Activated CD4-positive, alpha-beta memory T cell treated with anti-CD3 and anti-CD28 coated beads for 36 hours (primary cell): ENCODE results near the gene ACAP1. TPM values are rescaled to one million over a fixed set of nuclear protein-coding genes. Genes with fewer than 3 reads are reported as not detected.

Experiments
- CTCF ChIA-PET: fragments of 350-600 bp; sonication (Branson Sonifier 250); formaldehyde crosslinking; loops from one replicate; lab custom pipeline; 2021; ENCODE audit warnings: antibody characterized with exemption, inconsistent platforms; lab: Charles Lee
- POLR2A ChIA-PET: fragments of 350-600 bp; sonication (Branson Sonifier 250); formaldehyde crosslinking; loops from one replicate; lab custom pipeline; 2021; ENCODE audit warnings: antibody characterized with exemption; lab: Charles Lee
- DNase-seq: peaks from one replicate; pipeline ENCODE4 v3.0.0-alpha.2; 2020
- H3K27ac Mint-ChIP-seq: one replicate; pipeline ENCODE4 v1.8.0; 2021; ENCODE audit warnings: mixed read lengths
- H3K27me3 Mint-ChIP-seq: one replicate; pipeline ENCODE4 v1.8.0; 2021; ENCODE audit warnings: mixed read lengths
- H3K36me3 Mint-ChIP-seq: one replicate; pipeline ENCODE4 v1.8.0; 2021; ENCODE audit warnings: mixed read lengths
- H3K4me1 Mint-ChIP-seq: one replicate; pipeline ENCODE4 v1.8.0; 2021; ENCODE audit warnings: low read depth, mixed read lengths
- H3K4me3 Mint-ChIP-seq: one replicate; pipeline ENCODE4 v1.8.0; 2021; ENCODE audit warnings: mild to moderate bottlenecking, mixed read lengths
- H3K9me3 Mint-ChIP-seq: one replicate; pipeline ENCODE4 v1.8.0; 2021; ENCODE audit warnings: mixed read lengths
- intact Hi-C: fragments of 100-400 bp; cut with micrococcal nuclease; formaldehyde crosslinking; loops from one replicate; pipeline ENCODE4 v1.15.1; 2023
- total RNA-seq, 2 experiments: library from RNA; stranded (reverse); gene quantifications; one replicate each; pipeline ENCODE4 v1.2.3, GENCODE V29; 2021

The ACAP1 gene
- total RNA-seq, 2 experiments from 2014 or later: 391 to 405 TPM

DNA sequence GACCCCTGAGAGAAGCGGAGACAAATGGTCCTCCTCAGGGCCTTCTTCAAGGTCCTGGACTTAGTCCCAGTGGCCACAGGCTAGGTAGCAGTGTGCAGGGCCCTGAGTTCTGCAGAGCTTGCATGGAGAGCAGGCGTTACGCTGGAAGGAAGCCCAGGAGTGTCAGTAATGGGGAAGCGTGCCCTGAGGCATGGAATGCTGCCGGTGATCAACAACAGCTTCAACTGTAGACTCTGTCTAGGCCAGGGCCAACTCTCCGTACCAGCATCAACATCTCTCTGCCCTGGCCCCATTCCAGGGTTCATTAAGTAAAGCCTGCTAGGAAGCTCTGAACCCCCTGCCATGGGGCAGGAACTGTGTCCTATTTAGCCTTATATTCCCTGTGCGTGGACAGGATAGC lies 44.0 kb downstream of the ACAP1 start:
- intact Hi-C loops: no loop called here
- ChIA-PET CTCF (interaction anchor here (1.3 kb wide), 1 partner anchor 25 kb away, joined by 3 read pairs; no protein-coding TSS in a partner anchor), POLR2A (interaction anchor here (0.9 kb wide), 1 partner anchor 10 kb away, joined by 3 read pairs; no protein-coding TSS in a partner anchor)
- no peak for DNase-seq
- H3K4me1 Mint-ChIP-seq: peaks cover 6% of the 10 kb centered on the region
- no peak overlapping the region for H3K4me3 Mint-ChIP-seq
- H3K36me3 Mint-ChIP-seq: no peaks in the 10 kb centered on the region
- peaks cover 5% of the 10 kb centered on the region for H3K9me3 Mint-ChIP-seq
- H3K27me3 Mint-ChIP-seq: peaks cover 30% of the 10 kb centered on the region
- no peak overlapping the region for H3K27ac Mint-ChIP-seq

DNA sequence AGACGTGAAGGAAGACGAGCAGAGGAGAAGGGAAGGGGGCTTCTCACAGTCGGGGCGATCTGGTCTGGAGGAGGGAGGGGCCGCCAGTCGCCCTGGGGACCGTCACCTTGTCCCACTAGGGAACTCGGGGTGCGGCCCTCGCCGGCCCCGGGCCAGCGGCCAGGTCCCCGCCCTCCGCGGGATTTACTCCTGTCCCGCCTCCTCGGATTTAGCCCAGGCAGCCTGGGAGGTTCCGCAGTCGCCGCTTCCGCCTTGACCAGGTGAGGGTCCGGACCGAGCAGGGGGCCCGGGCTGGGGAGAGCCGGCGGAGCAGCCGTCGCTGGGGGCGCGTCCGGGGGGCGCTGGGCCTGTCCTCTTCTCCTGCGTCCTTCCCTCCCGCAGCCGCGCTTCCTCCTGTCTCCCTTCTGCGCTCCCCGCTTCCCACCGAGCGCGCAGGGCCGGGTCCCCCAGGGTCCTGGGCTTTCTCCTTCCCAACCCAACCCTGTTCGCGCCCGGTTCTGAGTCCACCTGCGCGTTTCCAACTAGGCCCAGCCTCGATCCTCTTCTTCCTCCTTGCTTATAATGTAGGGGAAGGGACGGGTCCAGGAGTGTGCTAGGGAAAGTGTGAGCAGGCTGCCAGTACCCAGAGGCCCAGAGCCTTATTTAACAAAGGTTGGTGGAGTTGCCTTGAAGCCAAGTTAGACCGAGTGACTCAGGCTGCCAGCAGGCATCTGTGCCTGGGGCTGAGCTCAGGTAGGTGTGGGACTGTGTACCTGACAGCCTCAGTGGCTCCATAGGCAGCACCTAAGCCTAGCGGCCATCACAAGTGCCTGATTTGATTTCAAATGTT lies 44.7 kb downstream of the ACAP1 start, which contains the start of gene TNK1:
Gene TNK1 (plus strand): TSS at position 235 of the 829 bp plus-strand sequence. CDS start 1,838 bp downstream, outside the sequence.
- H3K9me3 Mint-ChIP-seq: peaks cover 5% of the 10 kb centered on the region
- H3K27ac Mint-ChIP-seq: no peak within 1 kb of the TSS

DNA sequence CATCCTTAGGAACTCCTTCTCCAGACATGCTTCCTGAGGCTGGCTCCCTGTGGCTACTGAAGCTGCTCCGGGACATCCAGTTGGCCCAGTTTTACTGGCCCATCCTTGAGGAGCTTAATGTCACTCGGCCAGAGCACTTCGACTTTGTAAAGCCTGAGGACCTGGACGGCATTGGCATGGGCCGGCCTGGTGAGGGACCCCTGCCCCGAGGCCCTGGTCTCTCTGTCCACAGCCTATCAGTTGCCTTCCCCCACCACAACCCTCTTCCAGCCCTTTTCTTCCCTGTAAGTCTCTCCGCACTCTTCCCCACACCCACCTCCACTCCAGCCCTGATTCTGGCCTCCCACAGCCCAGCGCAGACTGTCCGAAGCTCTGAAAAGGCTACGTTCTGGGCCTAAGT lies 46.6 kb downstream of the ACAP1 start:
- CTCF ChIA-PET: interaction anchor here (0.7 kb wide), 1 partner anchor 21 kb away, joined by 3 read pairs; the partner anchor contains the start of gene TMEM256
- Mint-ChIP-seq H3K4me1 (peaks cover 6% of the 10 kb centered on the region), H3K4me3 (peak overlapping the region; percentile 3), H3K36me3 (no peaks in the 10 kb centered on the region), H3K27me3 (peaks cover 29% of the 10 kb centered on the region), H3K9me3 (peaks cover 5% of the 10 kb centered on the region), H3K27ac (no peak overlapping the region)
- intact Hi-C loops: no loop called here
- DNase-seq: no peak
- POLR2A ChIA-PET: interaction anchor here (1.0 kb wide), 1 partner anchor 131 kb away, joined by 3 read pairs; no protein-coding TSS in a partner anchor

More for the DNA sequence above, 44.7 kb downstream of the ACAP1 start, which contains the start of gene TNK1:
- POLR2A ChIA-PET: interaction anchor here (0.9 kb wide), 1 partner anchor 10 kb away, joined by 3 read pairs; no protein-coding TSS in a partner anchor
- no peak for DNase-seq
- Mint-ChIP-seq H3K4me1 (peaks cover 6% of the 10 kb centered on the region), H3K36me3 (no peaks in the 10 kb centered on the region), H3K27me3 (peaks cover 30% of the 10 kb centered on the region), H3K4me3 (no peak within 1 kb of the TSS)
- CTCF ChIA-PET: interaction anchor here (1.3 kb wide), 1 partner anchor 25 kb away, joined by 3 read pairs; no protein-coding TSS in a partner anchor
- intact Hi-C loops: no loop called here

DNA sequence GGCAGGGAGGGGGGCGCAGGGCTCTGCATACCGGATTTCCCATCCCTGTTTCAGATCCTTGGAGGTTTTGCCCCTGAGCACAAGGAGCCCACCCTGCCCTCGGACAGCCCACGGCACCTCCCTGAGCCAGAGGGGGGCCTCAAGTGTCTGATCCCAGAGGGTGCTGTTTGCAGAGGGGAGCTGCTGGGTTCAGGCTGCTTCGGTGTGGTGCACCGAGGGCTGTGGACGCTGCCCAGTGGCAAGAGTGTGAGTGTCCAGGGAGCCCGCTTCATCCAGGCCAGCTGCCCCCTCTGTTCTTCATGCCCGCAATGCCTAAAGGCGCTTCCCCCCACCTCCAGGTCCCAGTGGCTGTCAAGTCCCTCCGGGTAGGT lies 47.0 kb downstream of the ACAP1 start:
- Mint-ChIP-seq H3K27me3 (peaks cover 29% of the 10 kb centered on the region), H3K9me3 (peaks cover 5% of the 10 kb centered on the region), H3K36me3 (no peaks in the 10 kb centered on the region), H3K4me3 (peak overlapping the region; percentile 17), H3K27ac (no peak overlapping the region), H3K4me1 (peaks cover 6% of the 10 kb centered on the region)
- ChIA-PET POLR2A (interaction anchor here (0.5 to 1.0 kb wide), 2 partner anchors 130 to 297 kb away, joined by 3 read pairs; no protein-coding TSS in a partner anchor), CTCF (interaction anchor here (0.7 kb wide), 1 partner anchor 20 kb away, joined by 3 read pairs; the partner anchor contains the start of gene TMEM256)
- intact Hi-C loops: no loop called here
- DNase-seq: no peak

GRCh38 chr17:7383742-7384488 lies 47.6 kb downstream of the ACAP1 start:
- H3K9me3 Mint-ChIP-seq: peaks cover 5% of the 10 kb centered on the region
- ChIA-PET POLR2A (interaction anchor here (0.5 to 0.8 kb wide), 3 partner anchors 20 to 296 kb away, joined by 3 to 4 read pairs (median 3); partner anchors contain the start of gene TMEM256), CTCF (interaction anchor here (0.7 to 1.6 kb wide), 5 partner anchors 12 to 88 kb away, joined by 3 to 4 read pairs (median 3); partner anchors contain the start of gene TMEM256)
- H3K36me3 Mint-ChIP-seq: no peaks in the 10 kb centered on the region
- peaks cover 29% of the 10 kb centered on the region for H3K27me3 Mint-ChIP-seq
- DNase-seq: peak; percentile 84
- H3K27ac Mint-ChIP-seq: peak overlapping the region; percentile 61
- intact Hi-C loops: no loop called here
- H3K4me1 Mint-ChIP-seq: peaks cover 6% of the 10 kb centered on the region
- peak overlapping the region; percentile 74 for H3K4me3 Mint-ChIP-seq

- intact Hi-C loops: no loop called here
- Mint-ChIP-seq H3K27ac (peak overlapping the region; percentile 61), H3K4me1 (peaks cover 9% of the 10 kb centered on the region), H3K4me3 (peak overlapping the region; percentile 74), H3K9me3 (no peaks in the 10 kb centered on the region), H3K36me3 (peaks cover 3% of the 10 kb centered on the region), H3K27me3 (peaks cover 23% of the 10 kb centered on the region)
- no peak for DNase-seq
- ChIA-PET CTCF (interaction anchor here (0.9 to 1.6 kb wide), 4 partner anchors 12 to 88 kb away, joined by 3 to 4 read pairs (median 3); partner anchors contain the start of gene TMEM256), POLR2A (interaction anchor here (0.7 to 0.8 kb wide), 2 partner anchors 20 to 36 kb away, joined by 3 to 4 read pairs; partner anchors contain the start of gene TMEM256)
Observed at GRCh38 chr17:7384489-7385081, 48.3 kb downstream of the ACAP1 start.

DNA sequence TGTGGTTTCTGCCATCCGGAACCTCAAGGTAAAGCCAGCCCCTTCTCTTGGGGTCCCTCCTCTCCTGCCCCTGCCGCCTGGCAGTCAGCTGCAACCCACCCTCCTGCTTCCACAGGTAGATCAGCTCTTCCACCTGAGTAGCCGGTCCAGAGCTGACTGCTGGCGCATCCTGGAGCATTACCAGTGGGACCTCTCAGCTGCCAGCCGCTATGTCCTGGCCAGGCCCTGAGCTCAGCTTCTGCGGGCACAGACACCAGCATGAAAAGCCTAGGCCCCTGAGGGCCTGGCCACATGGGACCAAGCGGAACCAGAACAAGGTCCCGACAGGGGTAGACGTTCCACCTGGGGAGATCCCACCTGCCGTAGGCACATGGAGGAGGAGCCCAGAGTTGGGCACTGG lies 52.5 kb downstream of the ACAP1 start:
- H3K4me3 Mint-ChIP-seq: no peak overlapping the region
- ChIA-PET CTCF (interaction anchor here (1.6 kb wide), 1 partner anchor 33 kb away, joined by 9 read pairs; no protein-coding TSS in a partner anchor), POLR2A (interaction anchor here (0.6 to 1.4 kb wide), 3 partner anchors 13 to 59 kb away, joined by 3 to 4 read pairs (median 3); partner anchors contain the start of gene TMEM256)
- H3K27ac Mint-ChIP-seq: no peak overlapping the region
- no peaks in the 10 kb centered on the region for H3K9me3 Mint-ChIP-seq
- peaks cover 28% of the 10 kb centered on the region for H3K4me1 Mint-ChIP-seq
- intact Hi-C loops: no loop called here
- H3K36me3 Mint-ChIP-seq: peaks cover 28% of the 10 kb centered on the region
- H3K27me3 Mint-ChIP-seq: no peaks in the 10 kb centered on the region
- no peak for DNase-seq

DNA sequence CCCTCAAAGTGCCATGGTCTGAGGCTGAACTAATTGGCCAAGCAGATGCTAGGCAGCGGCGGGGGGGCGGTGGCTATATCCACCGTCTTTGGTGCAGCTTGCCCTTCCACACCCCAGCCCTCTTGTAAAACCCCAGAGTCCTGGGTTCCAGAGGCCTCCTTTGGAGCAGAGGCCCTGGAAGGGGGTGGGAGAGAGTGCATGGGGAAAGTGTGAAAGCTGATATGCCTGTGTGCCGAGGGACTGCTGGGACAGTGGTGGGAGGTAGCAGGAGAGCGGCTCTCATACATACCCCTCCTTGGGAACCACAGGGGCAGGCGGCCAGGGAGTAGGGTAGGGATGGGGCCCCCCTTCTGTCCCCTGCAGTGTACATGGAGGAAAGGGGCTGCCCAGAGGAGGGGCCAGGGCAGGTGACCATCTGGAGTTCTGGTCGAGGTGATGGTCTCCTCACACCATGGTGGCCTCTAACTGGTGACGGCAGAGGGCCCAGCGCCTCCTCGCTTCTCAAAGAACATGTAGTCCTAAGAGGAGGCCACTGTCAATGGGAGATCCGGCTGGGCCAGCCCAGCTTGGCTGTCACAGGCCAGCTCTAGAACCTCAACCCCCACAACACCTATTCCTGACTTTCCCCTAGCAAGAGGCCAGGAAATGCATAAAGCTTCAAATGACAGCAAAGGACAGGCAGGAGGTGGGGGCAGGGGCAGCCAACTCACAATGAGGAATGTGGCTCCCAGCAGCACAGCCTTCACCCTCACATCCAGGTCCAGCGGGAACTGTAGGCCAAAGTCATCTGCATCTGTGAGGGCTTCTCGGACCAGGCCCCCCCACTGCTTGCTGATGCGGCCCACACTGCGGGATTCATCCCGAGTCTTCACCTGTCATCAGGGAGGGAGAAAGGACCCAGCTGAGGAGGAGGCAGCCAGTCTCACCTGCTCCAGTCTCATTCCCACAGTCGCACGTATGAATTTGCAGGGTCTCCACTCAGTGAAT lies 53.9 kb downstream of the ACAP1 start:
- no peaks in the 10 kb centered on the region for H3K9me3 Mint-ChIP-seq
- ChIA-PET POLR2A (interaction anchor here (1.4 kb wide), 1 partner anchor 13 kb away, joined by 4 read pairs; the partner anchor contains the start of gene TMEM256), CTCF (interaction anchor here (1.6 kb wide), 1 partner anchor 34 kb away, joined by 9 read pairs; no protein-coding TSS in a partner anchor)
- H3K4me3 Mint-ChIP-seq: no peak overlapping the region
- peaks cover 29% of the 10 kb centered on the region for H3K4me1 Mint-ChIP-seq
- peaks cover 28% of the 10 kb centered on the region for H3K36me3 Mint-ChIP-seq
- no peak overlapping the region for H3K27ac Mint-ChIP-seq
- H3K27me3 Mint-ChIP-seq: no peaks in the 10 kb centered on the region
- no peak for DNase-seq
- intact Hi-C loops: loop anchor here (5.0 kb wide), 1 partner anchor 108 kb away; the partner anchor contains the start of gene SLC2A4

GRCh38 chr17:7391307-7391706 lies 55.0 kb downstream of the ACAP1 start:
- POLR2A ChIA-PET: no interaction called here

More at GRCh38 chr17:7391307-7391706, 55.0 kb downstream of the ACAP1 start:
- H3K27ac Mint-ChIP-seq: peak overlapping the region; percentile 75
- intact Hi-C loops: loop anchor here (5.0 kb wide), 1 partner anchor 109 kb away; the partner anchor contains the start of gene SLC2A4
- no peak for DNase-seq
- H3K27me3 Mint-ChIP-seq: no peaks in the 10 kb centered on the region
- no peak overlapping the region for H3K4me3 Mint-ChIP-seq
- CTCF ChIA-PET: no interaction called here
- H3K4me1 Mint-ChIP-seq: peaks cover 29% of the 10 kb centered on the region
- no peaks in the 10 kb centered on the region for H3K9me3 Mint-ChIP-seq
- H3K36me3 Mint-ChIP-seq: peaks cover 28% of the 10 kb centered on the region
